Caco-2 (cell line): ENCODE data around the gene GPX1. TPM values are rescaled to one million over a fixed set of nuclear protein-coding genes. Genes with fewer than 3 reads are reported as not detected.
A peak's percentile ranks its signal among the peaks of the same experiment; 100 is the strongest.

Source experiments
- BruUV-seq: library from RNA; stranded (reverse); fragments of 400-500 nt; replicated peaks from 2 replicates; lab custom pipeline; 2021; lab: Mats Ljungman, UMichigan
- CTCF ChIA-PET: fragments of 300-600 bp; sonication (Branson Sonifier 250); formaldehyde crosslinking; loops from one replicate; lab custom pipeline; 2022; ENCODE audit warnings: antibody characterized with exemption; lab: Charles Lee
- POLR2A ChIA-PET: fragments of 300-600 bp; sonication (Branson Sonifier 250); formaldehyde crosslinking; loops from one replicate; lab custom pipeline; 2022; ENCODE audit warnings: antibody characterized with exemption; lab: Charles Lee
- DNase-seq, 2 experiments: peaks; one replicate each; pipeline versions ENCODE4 v3.0.0 to v3.0.0-alpha.2; 2020 to 2022
- H3K27me3 ChIP-seq: replicated peaks from 2 replicates; pipeline ENCODE4 v1.6.0; 2011; ENCODE audit warnings: low read length; ENCODE audit not compliant: control insufficient read depth, insufficient read depth
- H3K36me3 ChIP-seq: 2 replicates; pipeline ENCODE4 v1.5.1; 2011; ENCODE audit warnings: low read length; ENCODE audit not compliant: control insufficient read depth, insufficient read depth
- H3K4me1 ChIP-seq: fragments of 250-450 bp; sonication (Bioruptor Pico); 2 replicates; pipeline ENCODE4 v1.5.1; 2020; ENCODE audit warnings: mild to moderate bottlenecking
- H3K4me3 ChIP-seq: 2 replicates; pipeline ENCODE4 v1.5.1; 2011; ENCODE audit warnings: low read depth, mild to moderate bottlenecking, control low read depth, low read length
- H3K9me3 ChIP-seq: fragments of 250-450 bp; sonication (Bioruptor Pico); 2 replicates; pipeline ENCODE4 v1.5.1; 2020; ENCODE audit warnings: mild to moderate bottlenecking, moderate library complexity
- H3K27ac Mint-ChIP-seq: one replicate; pipeline ENCODE4 v1.8.0; 2022; ENCODE audit warnings: mixed read lengths; ENCODE audit not compliant: unreplicated experiment
- H3K27me3 Mint-ChIP-seq: one replicate; pipeline ENCODE4 v1.8.0; 2022; ENCODE audit warnings: mixed read lengths; ENCODE audit not compliant: insufficient read depth, unreplicated experiment
- H3K36me3 Mint-ChIP-seq: one replicate; pipeline ENCODE4 v1.8.0; 2022; ENCODE audit warnings: mild to moderate bottlenecking, mixed read lengths; ENCODE audit not compliant: insufficient read depth, unreplicated experiment
- H3K4me1 Mint-ChIP-seq: one replicate; pipeline ENCODE4 v1.8.0; 2022; ENCODE audit warnings: low read depth, mixed read lengths; ENCODE audit not compliant: unreplicated experiment
- H3K4me3 Mint-ChIP-seq: one replicate; pipeline ENCODE4 v1.8.0; 2022; ENCODE audit warnings: mild to moderate bottlenecking, moderate library complexity, mixed read lengths; ENCODE audit not compliant: unreplicated experiment
- H3K9me3 Mint-ChIP-seq: one replicate; pipeline ENCODE4 v1.8.0; 2022; ENCODE audit warnings: mixed read lengths; ENCODE audit not compliant: unreplicated experiment
- CTCF ChIP-seq, 2 experiments: fragments of 200-600 bp in 1 of 2; IDR thresholded peaks; 1 replicate in 1 of 2; 2 replicates in 1 of 2; pipeline versions ENCODE4 v1.5.1 to v1.8.0; 2011 to 2022; ENCODE audit warnings: antibody characterized with exemption in 1 of 2, control low read depth in 1 of 2, inconsistent platforms in 1 of 2, low read depth in 1 of 2, low read length in 1 of 2, mild to moderate bottlenecking in 1 of 2, moderate library complexity in 1 of 2; ENCODE audit not compliant: insufficient read depth in 1 of 2, severe bottlenecking in 1 of 2, unreplicated experiment in 1 of 2
- intact Hi-C: fragments of 100-400 bp; cut with micrococcal nuclease; formaldehyde crosslinking; loops from one replicate; pipeline ENCODE4 v1.10.0; 2022; ENCODE audit not compliant: unreplicated experiment
- total RNA-seq: library from RNA; stranded (reverse); gene quantifications from 2 replicates; pipeline ENCODE4 v1.2.3, GENCODE V29; 2022

GPX1 gene
- total RNA-seq, 1 experiment from 2014 or later, result 197 TPM

- no peak for TF ChIP-seq CTCF (IDR thresholded peaks at IDR 0.05; ENCODE audit: insufficient read depth in 1 of 2, low read depth in 1 of 2, low read length in 1 of 2, severe bottlenecking in 1 of 2, unreplicated experiment in 1 of 2)
- POLR2A ChIA-PET, result no interaction called here
- no peak overlapping the region for H3K4me3 Mint-ChIP-seq
- no peaks in the 10 kb centered on the region for H3K27me3 Mint-ChIP-seq
- Histone ChIP-seq H3K4me1 (no peaks in the 10 kb centered on the region), H3K36me3 (no peaks in the 10 kb centered on the region), H3K9me3 (no peaks in the 10 kb centered on the region), H3K4me3 (no peak overlapping the region), H3K27me3 (no peaks in the 10 kb centered on the region)
- CTCF ChIA-PET, result no interaction called here
- intact Hi-C loops, result no loop called here
- H3K36me3 Mint-ChIP-seq, result peaks cover 27% of the 10 kb centered on the region
- no peaks in the 10 kb centered on the region for H3K4me1 Mint-ChIP-seq
- no peak for DNase-seq
- BruUV-seq, result no TSS peak
- H3K9me3 Mint-ChIP-seq, result no peaks in the 10 kb centered on the region
- H3K27ac Mint-ChIP-seq, result no peak overlapping the region
Observed at GRCh38 chr3:49385617-49386016, 27.5 kb upstream of the GPX1 start.

- no peak overlapping the region for H3K4me3 Mint-ChIP-seq
- intact Hi-C loops, result no loop called here
Observed at GRCh38 chr3:49383387-49383786, 25.2 kb upstream of the GPX1 start.

GRCh38 chr3:49378249-49378895 lies 20.2 kb upstream of the GPX1 start:
- H3K4me3 Mint-ChIP-seq, result no peak overlapping the region

More at GRCh38 chr3:49383387-49383786, 25.2 kb upstream of the GPX1 start:
- ChIA-PET POLR2A (interaction anchor here (0.5 kb wide), 1 partner anchor 81 kb away, joined by 4 read pairs; no protein-coding TSS in a partner anchor), CTCF (no interaction called here)
- Histone ChIP-seq H3K36me3 (no peaks in the 10 kb centered on the region), H3K4me1 (no peaks in the 10 kb centered on the region), H3K9me3 (no peaks in the 10 kb centered on the region), H3K27me3 (no peaks in the 10 kb centered on the region), H3K4me3 (no peak overlapping the region)
- no peaks in the 10 kb centered on the region for H3K9me3 Mint-ChIP-seq
- no peaks in the 10 kb centered on the region for H3K27me3 Mint-ChIP-seq
- H3K27ac Mint-ChIP-seq, result no peak overlapping the region
- TF ChIP-seq CTCF (IDR thresholded peaks at IDR 0.05; ENCODE audit: insufficient read depth in 1 of 2, low read depth in 1 of 2, low read length in 1 of 2, severe bottlenecking in 1 of 2, unreplicated experiment in 1 of 2), result no peak
- no peak for DNase-seq
- no peaks in the 10 kb centered on the region for H3K4me1 Mint-ChIP-seq
- no TSS peak for BruUV-seq
- peaks cover 30% of the 10 kb centered on the region for H3K36me3 Mint-ChIP-seq

More at GRCh38 chr3:49378249-49378895, 20.2 kb upstream of the GPX1 start:
- Histone ChIP-seq H3K9me3 (no peaks in the 10 kb centered on the region), H3K36me3 (no peaks in the 10 kb centered on the region), H3K4me3 (no peak overlapping the region), H3K4me1 (no peaks in the 10 kb centered on the region), H3K27me3 (no peaks in the 10 kb centered on the region)
- POLR2A ChIA-PET, result interaction anchor here (0.6 kb wide), 1 partner anchor 40 kb away, joined by 6 read pairs; no protein-coding TSS in a partner anchor
- no peak for TF ChIP-seq CTCF (IDR thresholded peaks at IDR 0.05; ENCODE audit: insufficient read depth in 1 of 2, low read depth in 1 of 2, low read length in 1 of 2, severe bottlenecking in 1 of 2, unreplicated experiment in 1 of 2)
- peaks cover 7% of the 10 kb centered on the region for H3K4me1 Mint-ChIP-seq
- peak overlapping the region; percentile 69 for H3K27ac Mint-ChIP-seq
- BruUV-seq, result no TSS peak
- no peaks in the 10 kb centered on the region for H3K27me3 Mint-ChIP-seq
- peak; percentile 23 to 37 for DNase-seq
- H3K36me3 Mint-ChIP-seq, result peaks cover 47% of the 10 kb centered on the region
- H3K9me3 Mint-ChIP-seq, result no peaks in the 10 kb centered on the region
- intact Hi-C loops, result no loop called here
- CTCF ChIA-PET, result no interaction called here
